ENCODE measurements around the gene CNTROB. TPM values are rescaled to one million over a fixed set of nuclear protein-coding genes. Genes with fewer than 3 reads are reported as not detected.
A peak's percentile ranks its signal among the peaks of the same experiment; 100 is the strongest.

The CNTROB gene
- total RNA-seq, 1 experiment from 2014 or later, result 39.2 TPM

- ChIA-PET CTCF (interaction anchor here (0.6 to 2.8 kb wide), 17 partner anchors 8 to 408 kb away, joined by 3 to 60 read pairs (median 4); partner anchors contain the start of gene CHD3), POLR2A (interaction anchor here (0.6 to 1.2 kb wide), 2 partner anchors 9 to 145 kb away, joined by 3 read pairs; no protein-coding TSS in a partner anchor)
- no peak for DNase-seq (ENCODE audit: unreplicated experiment)
- TF ChIP-seq, protein P1, sequence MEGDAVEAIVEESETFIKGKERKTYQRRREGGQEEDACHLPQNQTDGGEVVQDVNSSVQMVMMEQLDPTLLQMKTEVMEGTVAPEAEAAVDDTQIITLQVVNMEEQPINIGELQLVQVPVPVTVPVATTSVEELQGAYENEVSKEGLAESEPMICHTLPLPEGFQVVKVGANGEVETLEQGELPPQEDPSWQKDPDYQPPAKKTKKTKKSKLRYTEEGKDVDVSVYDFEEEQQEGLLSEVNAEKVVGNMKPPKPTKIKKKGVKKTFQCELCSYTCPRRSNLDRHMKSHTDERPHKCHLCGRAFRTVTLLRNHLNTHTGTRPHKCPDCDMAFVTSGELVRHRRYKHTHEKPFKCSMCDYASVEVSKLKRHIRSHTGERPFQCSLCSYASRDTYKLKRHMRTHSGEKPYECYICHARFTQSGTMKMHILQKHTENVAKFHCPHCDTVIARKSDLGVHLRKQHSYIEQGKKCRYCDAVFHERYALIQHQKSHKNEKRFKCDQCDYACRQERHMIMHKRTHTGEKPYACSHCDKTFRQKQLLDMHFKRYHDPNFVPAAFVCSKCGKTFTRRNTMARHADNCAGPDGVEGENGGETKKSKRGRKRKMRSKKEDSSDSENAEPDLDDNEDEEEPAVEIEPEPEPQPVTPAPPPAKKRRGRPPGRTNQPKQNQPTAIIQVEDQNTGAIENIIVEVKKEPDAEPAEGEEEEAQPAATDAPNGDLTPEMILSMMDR (IDR thresholded peaks at IDR 0.05; ENCODE audit: unreplicated experiment), result no peak
- no peaks in the 10 kb centered on the region for H3K27me3 Mint-ChIP-seq (ENCODE audit: insufficient read depth, unreplicated experiment)
- H3K36me3 Mint-ChIP-seq (ENCODE audit: insufficient read depth, unreplicated experiment), result peaks cover 90% of the 10 kb centered on the region
- no peaks in the 10 kb centered on the region for H3K9me3 Mint-ChIP-seq (ENCODE audit: unreplicated experiment)
- H3K4me3 Mint-ChIP-seq (ENCODE audit: unreplicated experiment), result no peak overlapping the region
- peaks cover 4% of the 10 kb centered on the region for H3K4me1 Mint-ChIP-seq (ENCODE audit: insufficient read depth, unreplicated experiment)
- no peak overlapping the region for H3K27ac Mint-ChIP-seq (ENCODE audit: low read depth, unreplicated experiment)
- intact Hi-C loops (cut with micrococcal nuclease), result loop anchor here (1.0 kb wide), 1 partner anchor 35 kb away; no protein-coding TSS in a partner anchor
- BruUV-seq (replicated peaks), result no TSS peak
These were observed 34.9 kb upstream of the CNTROB start for GRCh38 chr17:7897090-7897489.

DNA sequence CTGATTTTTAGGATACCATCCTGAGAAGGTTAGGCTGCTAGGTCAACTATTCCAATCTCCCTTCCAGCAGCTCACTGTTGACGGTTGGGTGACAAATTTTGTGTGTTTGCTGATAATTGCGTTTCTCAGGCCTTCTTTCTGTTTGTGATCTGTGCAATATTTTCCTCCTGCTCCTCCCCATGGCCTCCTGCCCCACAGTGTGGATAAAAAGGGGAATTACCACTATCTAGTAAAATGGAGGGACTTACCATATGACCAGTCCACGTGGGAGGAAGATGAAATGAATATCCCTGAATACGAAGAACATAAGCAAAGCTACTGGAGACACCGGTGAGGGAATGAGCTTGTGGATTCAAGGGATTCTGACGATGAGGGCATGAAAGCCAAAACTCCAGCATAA lies 34.2 kb upstream of the CNTROB start:
- TF ChIP-seq, protein P1 (IDR thresholded peaks at IDR 0.05; ENCODE audit: unreplicated experiment), result peak; percentile 51
- H3K4me3 Mint-ChIP-seq (ENCODE audit: unreplicated experiment), result no peak overlapping the region
- peaks cover 4% of the 10 kb centered on the region for H3K4me1 Mint-ChIP-seq (ENCODE audit: insufficient read depth, unreplicated experiment)
- no peaks in the 10 kb centered on the region for H3K27me3 Mint-ChIP-seq (ENCODE audit: insufficient read depth, unreplicated experiment)
- BruUV-seq (replicated peaks), result no TSS peak
- H3K9me3 Mint-ChIP-seq (ENCODE audit: unreplicated experiment), result no peaks in the 10 kb centered on the region
- ChIA-PET POLR2A (interaction anchor here (0.6 to 0.7 kb wide), 3 partner anchors 93 to 170 kb away, joined by 3 read pairs; no protein-coding TSS in a partner anchor), CTCF (interaction anchor here (0.6 to 5.0 kb wide), 21 partner anchors 9 to 407 kb away, joined by 3 to 60 read pairs (median 4); partner anchors contain the start of genes CHD3 and HES7)
- no peak overlapping the region for H3K27ac Mint-ChIP-seq (ENCODE audit: low read depth, unreplicated experiment)
- DNase-seq (ENCODE audit: unreplicated experiment), result peak; percentile 51
- H3K36me3 Mint-ChIP-seq (ENCODE audit: insufficient read depth, unreplicated experiment), result peaks cover 90% of the 10 kb centered on the region
- intact Hi-C loops (cut with micrococcal nuclease), result loop anchor here (1.0 kb wide), 1 partner anchor 35 kb away; no protein-coding TSS in a partner anchor

GRCh38 chr17:7903154-7904103 lies 28.6 kb upstream of the CNTROB start:
- Mint-ChIP-seq H3K4me1 (ENCODE audit: insufficient read depth, unreplicated experiment) (no peaks in the 10 kb centered on the region), H3K27ac (ENCODE audit: low read depth, unreplicated experiment) (peak overlapping the region; percentile 21), H3K27me3 (ENCODE audit: insufficient read depth, unreplicated experiment) (no peaks in the 10 kb centered on the region), H3K9me3 (ENCODE audit: unreplicated experiment) (no peaks in the 10 kb centered on the region), H3K36me3 (ENCODE audit: insufficient read depth, unreplicated experiment) (peaks cover 78% of the 10 kb centered on the region), H3K4me3 (ENCODE audit: unreplicated experiment) (no peak overlapping the region)
- no peak for DNase-seq (ENCODE audit: unreplicated experiment)
- TF ChIP-seq, protein P1 (IDR thresholded peaks at IDR 0.05; ENCODE audit: unreplicated experiment), result no peak
- ChIA-PET POLR2A (interaction anchor here (0.9 to 2.3 kb wide), 3 partner anchors 12 to 46 kb away, joined by 3 to 10 read pairs (median 3); partner anchors contain the start of genes CNTROB, NAA38, RNF227 and TRAPPC1), CTCF (interaction anchor here (0.6 to 1.9 kb wide), 6 partner anchors 9 to 280 kb away, joined by 3 to 8 read pairs (median 4); no protein-coding TSS in a partner anchor)
- BruUV-seq (replicated peaks), result TSS peak; percentile 25
- intact Hi-C loops (cut with micrococcal nuclease), result no loop called here

DNA sequence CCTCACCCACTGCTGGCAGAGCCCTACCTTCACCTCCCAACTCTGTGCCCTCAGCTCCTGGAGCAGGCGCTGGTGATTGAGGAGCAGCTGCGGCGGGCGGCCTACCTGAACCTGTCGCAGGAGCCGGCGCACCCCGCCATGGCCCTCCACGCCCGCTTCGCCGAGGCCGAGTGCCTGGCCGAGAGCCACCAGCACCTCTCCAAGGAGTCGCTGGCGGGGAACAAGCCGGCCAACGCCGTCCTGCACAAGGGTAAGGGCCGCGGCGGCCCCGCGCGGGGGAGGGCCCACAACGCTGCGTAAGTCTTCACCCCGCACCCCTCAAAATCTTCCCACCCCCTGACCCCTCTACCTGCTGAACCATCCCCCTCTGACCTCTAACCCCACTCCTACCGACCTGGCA lies 22.9 kb upstream of the CNTROB start:
- no peak overlapping the region for H3K4me3 Mint-ChIP-seq (ENCODE audit: unreplicated experiment)
- POLR2A ChIA-PET, result no interaction called here
- TF ChIP-seq, protein P1 (IDR thresholded peaks at IDR 0.05; ENCODE audit: unreplicated experiment), result no peak
- CTCF ChIA-PET, result interaction anchor here (1.7 kb wide), 1 partner anchor 81 kb away, joined by 6 read pairs; no protein-coding TSS in a partner anchor
- intact Hi-C loops (cut with micrococcal nuclease), result no loop called here
- DNase-seq (ENCODE audit: unreplicated experiment), result no peak
- peaks cover 81% of the 10 kb centered on the region for H3K36me3 Mint-ChIP-seq (ENCODE audit: insufficient read depth, unreplicated experiment)
- H3K27me3 Mint-ChIP-seq (ENCODE audit: insufficient read depth, unreplicated experiment), result no peaks in the 10 kb centered on the region
- peaks cover 8% of the 10 kb centered on the region for H3K4me1 Mint-ChIP-seq (ENCODE audit: insufficient read depth, unreplicated experiment)
- BruUV-seq (replicated peaks), result no TSS peak
- no peaks in the 10 kb centered on the region for H3K9me3 Mint-ChIP-seq (ENCODE audit: unreplicated experiment)
- no peak overlapping the region for H3K27ac Mint-ChIP-seq (ENCODE audit: low read depth, unreplicated experiment)

Data from MCF 10A (cell line).